ENCODE data around the gene DENND4B. TPM values are rescaled to one million over a fixed set of nuclear protein-coding genes. Genes with fewer than 3 reads are reported as not detected.

The DENND4B gene
- total and polyA plus RNA-seq, 10 of the 15 experiments (the other 5 are each of a cell fraction or from before 2014, with no cell fraction given) = 12.0 to 74.8 (median 22.7) TPM

DNA sequence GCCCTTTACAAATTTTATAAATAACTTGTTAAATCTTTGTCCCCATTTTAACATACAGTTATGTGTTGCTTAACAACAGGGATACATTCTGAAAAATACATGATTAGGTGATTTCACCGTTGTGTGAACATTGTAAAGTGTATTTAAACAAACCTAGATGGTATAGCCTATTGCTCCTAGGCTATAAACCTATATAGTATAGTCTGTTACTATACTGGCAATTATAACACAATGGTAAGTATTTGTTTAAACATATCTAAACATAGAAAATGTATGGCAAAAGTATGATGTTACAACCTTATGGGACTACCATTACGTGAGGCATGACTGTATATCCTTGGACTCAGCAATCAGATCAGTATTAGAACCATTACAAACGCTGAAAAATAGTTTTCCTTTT is 60.4 kb downstream of the DENND4B start:
- Histone ChIP-seq H3K9ac (ENCODE audit: control insufficient read depth, insufficient read depth, low read length) (no peak overlapping the region), H3K36me3 (ENCODE audit: control insufficient read depth in 2 of 2, insufficient read depth in 2 of 2, low read length in 1 of 2) (peaks cover under 1 to 2% of the 10 kb centered on the region in 2 experiments; a peak in 2 of 4 replicates), H3K4me2 (ENCODE audit: control insufficient read depth, insufficient read depth) (no peak overlapping the region), H3K27me3 (replicated peaks in 1 of 2; ENCODE audit: control insufficient read depth in 2 of 2, insufficient read depth in 2 of 2, low read length in 1 of 2) (no peaks in the 10 kb centered on the region), H3K27ac (ENCODE audit: control insufficient read depth, insufficient read depth) (no peak overlapping the region), H3K4me1 (ENCODE audit: control insufficient read depth, insufficient read depth, low read length) (peaks cover 13% of the 10 kb centered on the region), H2AFZ (ENCODE audit: control insufficient read depth, low read depth, low read length) (no peak overlapping the region), H4K20me1 (ENCODE audit: control insufficient read depth, insufficient read depth) (no peaks in the 10 kb centered on the region), H3K4me3 (no peak overlapping the region), H3K79me2 (ENCODE audit: control insufficient read depth, insufficient read depth, low read length) (peaks cover 75% of the 10 kb centered on the region), H3K9me3 (replicated peaks; ENCODE audit: control insufficient read depth, insufficient read depth, low read length) (no peaks in the 10 kb centered on the region)
- intact Hi-C loops (cut with micrococcal nuclease; ENCODE audit: unreplicated experiment) (no loop called here), in situ Hi-C loops (cut with MboI) (no loop called here)
- ATAC-seq (no peak), FAIRE-seq (no peak), DNase-seq (ENCODE audit: low read depth, low spot score) (no peak)
- RAD21 ChIA-PET (ENCODE audit: unreplicated experiment) = interaction anchor here (0.7 kb wide), 1 partner anchor 30 kb away, joined by 5 read pairs; no protein-coding TSS in a partner anchor
- WGBS (ENCODE audit: insufficient coverage, insufficient replicate concordance, low lambda C conversion rate, missing lambda C conversion rate) = 60% methylated on average over 3 of the region's 3 CpGs
- BruUV-seq (replicated peaks) = no TSS peak
- TF ChIP-seq HDAC6 (IDR thresholded peaks at IDR 0.05; ENCODE audit: unreplicated experiment) = no peak
- TF ChIP-seq, protein P1, sequence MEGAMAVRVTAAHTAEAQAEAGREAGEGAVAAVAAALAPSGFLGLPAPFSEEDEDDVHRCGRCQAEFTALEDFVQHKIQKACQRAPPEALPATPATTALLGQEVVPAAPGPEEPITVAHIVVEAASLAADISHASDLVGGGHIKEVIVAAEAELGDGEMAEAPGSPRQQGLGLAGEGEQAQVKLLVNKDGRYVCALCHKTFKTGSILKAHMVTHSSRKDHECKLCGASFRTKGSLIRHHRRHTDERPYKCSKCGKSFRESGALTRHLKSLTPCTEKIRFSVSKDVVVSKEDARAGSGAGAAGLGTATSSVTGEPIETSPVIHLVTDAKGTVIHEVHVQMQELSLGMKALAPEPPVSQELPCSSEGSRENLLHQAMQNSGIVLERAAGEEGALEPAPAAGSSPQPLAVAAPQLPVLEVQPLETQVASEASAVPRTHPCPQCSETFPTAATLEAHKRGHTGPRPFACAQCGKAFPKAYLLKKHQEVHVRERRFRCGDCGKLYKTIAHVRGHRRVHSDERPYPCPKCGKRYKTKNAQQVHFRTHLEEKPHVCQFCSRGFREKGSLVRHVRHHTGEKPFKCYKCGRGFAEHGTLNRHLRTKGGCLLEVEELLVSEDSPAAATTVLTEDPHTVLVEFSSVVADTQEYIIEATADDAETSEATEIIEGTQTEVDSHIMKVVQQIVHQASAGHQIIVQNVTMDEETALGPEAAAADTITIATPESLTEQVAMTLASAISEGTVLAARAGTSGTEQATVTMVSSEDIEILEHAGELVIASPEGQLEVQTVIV (IDR thresholded peaks at IDR 0.05; ENCODE audit: borderline replicate concordance, partially characterized antibody) = no peak
- SMC1A ChIA-PET (ENCODE audit: uncharacterized antibody, unreplicated experiment) = interaction anchor here (0.6 to 1.0 kb wide), 2 partner anchors 10 to 27 kb away, joined by 4 read pairs; no protein-coding TSS in a partner anchor
- POLR2A ChIA-PET = interaction anchor here (0.6 kb wide), 1 partner anchor 31 kb away, joined by 3 read pairs; no protein-coding TSS in a partner anchor
- CTCF ChIA-PET = interaction anchor here (1.2 kb wide), 1 partner anchor 35 kb away, joined by 3 read pairs; no protein-coding TSS in a partner anchor

DNA sequence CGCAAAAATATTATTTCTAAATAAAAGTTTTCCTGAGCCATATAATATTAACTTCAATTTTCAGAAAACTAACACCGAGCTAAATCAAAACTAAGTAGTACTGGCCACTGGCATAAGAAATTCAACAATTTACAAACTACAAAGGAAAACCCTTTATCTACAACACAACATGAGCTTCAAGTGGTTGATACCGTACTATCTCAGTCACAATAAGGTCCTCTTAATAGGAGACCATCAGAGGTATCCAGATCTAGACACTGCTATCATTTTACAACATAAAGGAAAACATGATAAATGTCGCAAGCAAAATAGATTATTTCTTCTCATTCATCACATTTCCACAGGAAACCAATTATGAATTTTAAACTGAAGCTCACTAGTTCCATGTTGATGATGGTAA is 63.3 kb downstream of the DENND4B start:
- no peak overlapping the region for H3K4me3 ChIP-seq
- H3K27ac ChIP-seq (ENCODE audit: control insufficient read depth, insufficient read depth) = no peak overlapping the region
- no TSS peak for BruUV-seq (replicated peaks)
- in situ Hi-C loops (cut with MboI) = no loop called here
- H3K9ac ChIP-seq (ENCODE audit: control insufficient read depth, insufficient read depth, low read length) = no peak overlapping the region
- peaks cover 4% of the 10 kb centered on the region for H3K4me1 ChIP-seq (ENCODE audit: control insufficient read depth, insufficient read depth, low read length)
- H3K4me2 ChIP-seq (ENCODE audit: control insufficient read depth, insufficient read depth) = no peak overlapping the region
- DNase-seq (ENCODE audit: low read depth, low spot score) (no peak), FAIRE-seq (no peak), ATAC-seq (no peak)
- SMC1A ChIA-PET (ENCODE audit: uncharacterized antibody, unreplicated experiment) = interaction anchor here (0.6 to 1.5 kb wide), 7 partner anchors 8 to 52 kb away, joined by 3 to 7 read pairs (median 4); no protein-coding TSS in a partner anchor
- H3K79me2 ChIP-seq (ENCODE audit: control insufficient read depth, insufficient read depth, low read length) = peaks cover 72% of the 10 kb centered on the region
- RAD21 ChIA-PET (ENCODE audit: unreplicated experiment) = interaction anchor here (0.8 to 1.5 kb wide), 4 partner anchors 12 to 39 kb away, joined by 3 to 7 read pairs (median 4); partner anchors contain the start of gene GATAD2B
- H2AFZ ChIP-seq (ENCODE audit: control insufficient read depth, low read depth, low read length) = no peak overlapping the region
- over 99% methylated on average over 4 of the region's 4 CpGs for WGBS (ENCODE audit: insufficient coverage, insufficient replicate concordance, low lambda C conversion rate, missing lambda C conversion rate)
- POLR2A ChIA-PET = interaction anchor here (0.6 to 1.1 kb wide), 6 partner anchors 9 to 1295 kb away, joined by 3 to 6 read pairs (median 3); no protein-coding TSS in a partner anchor
- no peaks in the 10 kb centered on the region for H4K20me1 ChIP-seq (ENCODE audit: control insufficient read depth, insufficient read depth)
- intact Hi-C loops (cut with micrococcal nuclease; ENCODE audit: unreplicated experiment) = no loop called here
- H3K36me3 ChIP-seq (ENCODE audit: control insufficient read depth in 2 of 2, insufficient read depth in 2 of 2, low read length in 1 of 2) = peaks cover 2 to 3% of the 10 kb centered on the region in 2 experiments; a peak in 2 of 4 replicates
- H3K9me3 ChIP-seq (replicated peaks; ENCODE audit: control insufficient read depth, insufficient read depth, low read length) = no peaks in the 10 kb centered on the region
- no peaks in the 10 kb centered on the region for H3K27me3 ChIP-seq (replicated peaks in 1 of 2; ENCODE audit: control insufficient read depth in 2 of 2, insufficient read depth in 2 of 2, low read length in 1 of 2)
- CTCF ChIA-PET = interaction anchor here (0.7 to 1.6 kb wide), 5 partner anchors 30 to 61 kb away, joined by 3 to 4 read pairs (median 3); no protein-coding TSS in a partner anchor
- no peak for TF ChIP-seq TAF1 (IDR thresholded peaks at IDR 0.05; ENCODE audit: borderline replicate concordance, low read depth, low read length)
- TF ChIP-seq ZBED1 (IDR thresholded peaks at IDR 0.05; ENCODE audit: borderline replicate concordance) = no peak
- no peak for TF ChIP-seq NFXL1 (IDR thresholded peaks at IDR 0.05; ENCODE audit: borderline replicate concordance)
- TF ChIP-seq PBX3 (IDR thresholded peaks at IDR 0.05; ENCODE audit: insufficient replicate concordance, low read depth, low read length) = no peak
- TF ChIP-seq SMARCA5 (IDR thresholded peaks at IDR 0.05) = no peak
- no peak for TF ChIP-seq CBX5 (IDR thresholded peaks at IDR 0.05; ENCODE audit: low read depth)
- TF ChIP-seq, protein P2, sequence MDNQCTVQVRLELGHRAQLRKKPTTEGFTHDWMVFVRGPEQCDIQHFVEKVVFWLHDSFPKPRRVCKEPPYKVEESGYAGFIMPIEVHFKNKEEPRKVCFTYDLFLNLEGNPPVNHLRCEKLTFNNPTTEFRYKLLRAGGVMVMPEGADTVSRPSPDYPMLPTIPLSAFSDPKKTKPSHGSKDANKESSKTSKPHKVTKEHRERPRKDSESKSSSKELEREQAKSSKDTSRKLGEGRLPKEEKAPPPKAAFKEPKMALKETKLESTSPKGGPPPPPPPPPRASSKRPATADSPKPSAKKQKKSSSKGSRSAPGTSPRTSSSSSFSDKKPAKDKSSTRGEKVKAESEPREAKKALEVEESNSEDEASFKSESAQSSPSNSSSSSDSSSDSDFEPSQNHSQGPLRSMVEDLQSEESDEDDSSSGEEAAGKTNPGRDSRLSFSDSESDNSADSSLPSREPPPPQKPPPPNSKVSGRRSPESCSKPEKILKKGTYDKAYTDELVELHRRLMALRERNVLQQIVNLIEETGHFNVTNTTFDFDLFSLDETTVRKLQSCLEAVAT (IDR thresholded peaks at IDR 0.05) = no peak

Data from GM12878 (cell line).